Measurements from ENCODE around the gene MTPN.

The MTPN gene

GRCh38 chr7:135877805-135878204, 99.4 kb downstream of the MTPN start:
- no peak for DNase-seq

All from activated CD4-positive, alpha-beta T cell treated with anti-CD3 and anti-CD28 coated beads for 4 hours (primary cell).